ENCODE results near the gene HPSE2. TPM values are rescaled to one million over a fixed set of nuclear protein-coding genes. Genes with fewer than 3 reads are reported as not detected.

Gene HPSE2
- total RNA-seq, 1 donor from 2014 or later: not detected

- H3K4me1 Mint-ChIP-seq (ENCODE audit: unreplicated experiment): no peaks in the 10 kb centered on the region
- H3K4me3 Mint-ChIP-seq (ENCODE audit: unreplicated experiment): no peak overlapping the region
- no peak for TF ChIP-seq CTCF (IDR thresholded peaks at IDR 0.05; ENCODE audit: unreplicated experiment)
- H3K9me3 Mint-ChIP-seq (ENCODE audit: unreplicated experiment): peaks cover 6% of the 10 kb centered on the region
- H3K27ac Mint-ChIP-seq (ENCODE audit: unreplicated experiment): no peak overlapping the region
- H3K27me3 Mint-ChIP-seq (ENCODE audit: unreplicated experiment): peaks cover 2% of the 10 kb centered on the region
- no peak for DNase-seq (ENCODE audit: low spot score)
- peaks cover 4% of the 10 kb centered on the region for H3K36me3 Mint-ChIP-seq (ENCODE audit: low read depth, unreplicated experiment)
Observed at GRCh38 chr10:99125879-99126278, 109.8 kb downstream of the HPSE2 start.

- H3K4me3 Mint-ChIP-seq (ENCODE audit: unreplicated experiment): no peak overlapping the region
- TF ChIP-seq CTCF (IDR thresholded peaks at IDR 0.05; ENCODE audit: unreplicated experiment): no peak
- peaks cover 4% of the 10 kb centered on the region for H3K36me3 Mint-ChIP-seq (ENCODE audit: low read depth, unreplicated experiment)
- peaks cover 2% of the 10 kb centered on the region for H3K27me3 Mint-ChIP-seq (ENCODE audit: unreplicated experiment)
- no peaks in the 10 kb centered on the region for H3K4me1 Mint-ChIP-seq (ENCODE audit: unreplicated experiment)
- no peak for DNase-seq (ENCODE audit: low spot score)
- no peak overlapping the region for H3K27ac Mint-ChIP-seq (ENCODE audit: unreplicated experiment)
- H3K9me3 Mint-ChIP-seq (ENCODE audit: unreplicated experiment): peaks cover 6% of the 10 kb centered on the region
Observed at GRCh38 chr10:99124376-99124775, 111.3 kb downstream of the HPSE2 start.

GRCh38 chr10:99123851-99124250 is 111.8 kb downstream of the HPSE2 start:
- Mint-ChIP-seq H3K27me3 (ENCODE audit: unreplicated experiment) (peaks cover 2% of the 10 kb centered on the region), H3K27ac (ENCODE audit: unreplicated experiment) (no peak overlapping the region), H3K9me3 (ENCODE audit: unreplicated experiment) (peaks cover 6% of the 10 kb centered on the region), H3K4me3 (ENCODE audit: unreplicated experiment) (no peak overlapping the region), H3K4me1 (ENCODE audit: unreplicated experiment) (no peaks in the 10 kb centered on the region), H3K36me3 (ENCODE audit: low read depth, unreplicated experiment) (peaks cover 4% of the 10 kb centered on the region)
- DNase-seq (ENCODE audit: low spot score): no peak
- TF ChIP-seq CTCF (IDR thresholded peaks at IDR 0.05; ENCODE audit: unreplicated experiment): no peak

GRCh38 chr10:99123336-99123735 is 112.3 kb downstream of the HPSE2 start:
- H3K4me3 Mint-ChIP-seq (ENCODE audit: unreplicated experiment): no peak overlapping the region
- no peaks in the 10 kb centered on the region for H3K27me3 Mint-ChIP-seq (ENCODE audit: unreplicated experiment)
- no peak for DNase-seq (ENCODE audit: low spot score)
- no peak overlapping the region for H3K27ac Mint-ChIP-seq (ENCODE audit: unreplicated experiment)
- peaks cover 4% of the 10 kb centered on the region for H3K36me3 Mint-ChIP-seq (ENCODE audit: low read depth, unreplicated experiment)
- no peaks in the 10 kb centered on the region for H3K4me1 Mint-ChIP-seq (ENCODE audit: unreplicated experiment)
- H3K9me3 Mint-ChIP-seq (ENCODE audit: unreplicated experiment): peaks cover 6% of the 10 kb centered on the region
- no peak for TF ChIP-seq CTCF (IDR thresholded peaks at IDR 0.05; ENCODE audit: unreplicated experiment)

GRCh38 chr10:99119258-99119748 is 116.3 kb downstream of the HPSE2 start:
- Mint-ChIP-seq H3K27ac (ENCODE audit: unreplicated experiment) (no peak overlapping the region), H3K36me3 (ENCODE audit: low read depth, unreplicated experiment) (peaks cover 4% of the 10 kb centered on the region), H3K9me3 (ENCODE audit: unreplicated experiment) (peaks cover 6% of the 10 kb centered on the region), H3K27me3 (ENCODE audit: unreplicated experiment) (peaks cover 1% of the 10 kb centered on the region), H3K4me1 (ENCODE audit: unreplicated experiment) (no peaks in the 10 kb centered on the region), H3K4me3 (ENCODE audit: unreplicated experiment) (no peak overlapping the region)
- TF ChIP-seq CTCF (IDR thresholded peaks at IDR 0.05; ENCODE audit: unreplicated experiment): no peak
- DNase-seq (ENCODE audit: low spot score): no peak

Measured in endothelial cell (in vitro differentiated cells).